AG04449 (cell line): ENCODE results near the gene SULF2.

Experiments used
- CTCF ChIA-PET: fragments of 350-600 bp; formaldehyde crosslinking; extraction: SDS; loops from one replicate; lab custom pipeline; 2021; ENCODE audit warnings: antibody characterized with exemption; lab: Yijun Ruan, JAX
- POLR2A ChIA-PET: fragments of 400-600, 350-600 bp; formaldehyde crosslinking; extraction: SDS; loops from one replicate; lab custom pipeline; 2020; ENCODE audit warnings: antibody characterized with exemption, inconsistent platforms; lab: Yijun Ruan, JAX
- DNase-seq: peaks from one replicate; pipeline ENCODE4 v3.0.0-alpha.2; 2010; ENCODE audit warnings: low read depth, low spot score
- H3K4me3 ChIP-seq: 2 replicates; pipeline ENCODE4 v1.5.1; 2011; ENCODE audit warnings: low read depth, mild to moderate bottlenecking, control low read depth, low read length
- CTCF ChIP-seq: IDR thresholded peaks from one replicate; pipeline ENCODE4 v1.5.1; 2011; ENCODE audit warnings: mild to moderate bottlenecking, moderate library complexity, low read length, control low read depth, inconsistent platforms; ENCODE audit not compliant: insufficient read depth; ENCODE audit errors: missing control alignments

SULF2 gene

GRCh38 chr20:47659904-47660601, 125.2 kb downstream of the SULF2 start:
- ChIA-PET CTCF (interaction anchor here (0.7 to 16.2 kb wide), 8 partner anchors 11 to 964 kb away, joined by 3 to 422 read pairs (median 4); no protein-coding TSS in a partner anchor), POLR2A (no interaction called here)
- H3K4me3 ChIP-seq, result no peak overlapping the region
- DNase-seq, result no peak
- no peak for TF ChIP-seq CTCF

GRCh38 chr20:47656318-47656717, 129.0 kb downstream of the SULF2 start:
- no peak for TF ChIP-seq CTCF
- no peak overlapping the region for H3K4me3 ChIP-seq
- ChIA-PET CTCF (interaction anchor here (0.9 kb wide), 1 partner anchor 964 kb away, joined by 3 read pairs; no protein-coding TSS in a partner anchor), POLR2A (interaction anchor here (0.6 kb wide), 1 partner anchor 264 kb away, joined by 3 read pairs; no protein-coding TSS in a partner anchor)
- DNase-seq, result no peak

- H3K4me3 ChIP-seq, result no peak overlapping the region
- TF ChIP-seq CTCF, result no peak
- ChIA-PET POLR2A (no interaction called here), CTCF (interaction anchor here (0.9 to 3.6 kb wide), 2 partner anchors 7 to 965 kb away, joined by 3 to 23 read pairs; no protein-coding TSS in a partner anchor)
- DNase-seq, result no peak
Observed at GRCh38 chr20:47655635-47656034, 129.6 kb downstream of the SULF2 start.

- TF ChIP-seq CTCF, result no peak
- H3K4me3 ChIP-seq, result no peak overlapping the region
- ChIA-PET CTCF (interaction anchor here (0.7 to 3.6 kb wide), 4 partner anchors 9 to 967 kb away, joined by 3 to 23 read pairs (median 3); no protein-coding TSS in a partner anchor), POLR2A (no interaction called here)
- DNase-seq, result no peak
Observed at GRCh38 chr20:47654370-47654769, 130.9 kb downstream of the SULF2 start.

- TF ChIP-seq CTCF, result no peak
- POLR2A ChIA-PET, result no interaction called here
- no peak for DNase-seq
- no peak overlapping the region for H3K4me3 ChIP-seq
- CTCF ChIA-PET, result interaction anchor here (0.6 to 3.6 kb wide), 4 partner anchors 9 to 968 kb away, joined by 3 to 23 read pairs (median 3); no protein-coding TSS in a partner anchor
Observed at GRCh38 chr20:47653869-47654268, 131.4 kb downstream of the SULF2 start.

GRCh38 chr20:47652794-47653193, 132.5 kb downstream of the SULF2 start:
- CTCF ChIA-PET, result interaction anchor here (0.9 to 3.6 kb wide), 4 partner anchors 8 to 968 kb away, joined by 3 to 23 read pairs (median 6); no protein-coding TSS in a partner anchor
- no peak overlapping the region for H3K4me3 ChIP-seq
- DNase-seq, result no peak
- POLR2A ChIA-PET, result no interaction called here
- no peak for TF ChIP-seq CTCF
